Endodermal cell (in vitro differentiated cells): ENCODE results near the gene BGLAP. TPM values are rescaled to one million over a fixed set of nuclear protein-coding genes. Genes with fewer than 3 reads are reported as not detected.

Source experiments
- DNase-seq: peaks from one replicate; pipeline ENCODE4 v3.0.0-alpha.2; 2017
- H3K27ac ChIP-seq: 2 replicates; pipeline ENCODE4 v1.5.1; 2013; ENCODE audit warnings: mild to moderate bottlenecking, low read depth, low read length, moderate library complexity
- H3K27me3 ChIP-seq: 2 replicates; pipeline ENCODE4 v1.6.1; 2013; ENCODE audit warnings: mild to moderate bottlenecking, low read length, moderate library complexity; ENCODE audit not compliant: insufficient read depth, control insufficient read depth, poor library complexity, severe bottlenecking
- H3K36me3 ChIP-seq: 2 replicates; pipeline ENCODE4 v1.7.0; 2013; ENCODE audit warnings: mild to moderate bottlenecking, low read length, moderate library complexity; ENCODE audit not compliant: control insufficient read depth, insufficient read depth
- H3K4me1 ChIP-seq: one replicate; pipeline ENCODE4 v1.7.0; 2013; ENCODE audit warnings: low read length; ENCODE audit not compliant: control insufficient read depth, insufficient read depth
- H3K4me3 ChIP-seq: 2 replicates; pipeline ENCODE4 v1.5.1; 2013; ENCODE audit warnings: mild to moderate bottlenecking, low read length, moderate library complexity
- H3K9ac ChIP-seq: 2 replicates; pipeline ENCODE4 v1.6.1; 2013; ENCODE audit warnings: mild to moderate bottlenecking, low read length, moderate library complexity; ENCODE audit not compliant: poor library complexity, severe bottlenecking; ENCODE audit errors: extremely low read depth
- H3K9me3 ChIP-seq: 2 replicates; pipeline ENCODE4 v1.6.1; 2013; ENCODE audit warnings: mild to moderate bottlenecking, low read length, moderate library complexity; ENCODE audit not compliant: control insufficient read depth
- H3K27ac Mint-ChIP-seq: 2 replicates; pipeline ENCODE4 v1.8.0; 2020; ENCODE audit warnings: mixed read lengths
- H3K27me3 Mint-ChIP-seq: 2 replicates; pipeline ENCODE4 v1.8.0; 2021; ENCODE audit warnings: mild to moderate bottlenecking, mixed read lengths; ENCODE audit not compliant: insufficient read depth
- H3K36me3 Mint-ChIP-seq: 2 replicates; pipeline ENCODE4 v1.8.0; 2020; ENCODE audit warnings: low read depth, mixed read lengths
- H3K4me1 Mint-ChIP-seq: 2 replicates; pipeline ENCODE4 v1.8.0; 2020; ENCODE audit warnings: mixed read lengths
- H3K4me3 Mint-ChIP-seq: 2 replicates; pipeline ENCODE4 v1.8.0; 2020; ENCODE audit warnings: mild to moderate bottlenecking, moderate library complexity, mixed read lengths
- H3K9me3 Mint-ChIP-seq: 2 replicates; pipeline ENCODE4 v1.8.0; 2020; ENCODE audit warnings: mild to moderate bottlenecking, mixed read lengths
- WGBS, 2 experiments: methylation state at CpG; one replicate each; pipeline versions ENCODE4 v1.1.5 to v1.1.7; 2013; ENCODE audit warnings: missing lambda C conversion rate in 2 of 2, mixed read lengths in 1 of 2; ENCODE audit not compliant: insufficient coverage in 1 of 2, insufficient read length in 1 of 2; 5-methylcytosine and 5-hydroxymethylcytosine counted together
- total RNA-seq, 2 donors: library from RNA; stranded (reverse); fragmentation: NEBNext Ultra II Directional in 1 of 2; extraction: Animal tissue kit (Norgen Biotek cat#: 25700) in 1 of 2; gene quantifications; 2 replicates in 1 of 2; 3 replicates in 1 of 2; pipeline ENCODE4 v1.2.1, GENCODE V29; 2021
- TF ChIP-seq, protein P1 (sequence below): fragments of 200-600 bp; sonication (generic); conservative IDR thresholded peaks from 2 replicates; pipeline ENCODE4 v1.5.0; 2021; ENCODE audit warnings: antibody characterized with exemption, mild to moderate bottlenecking

Gene BGLAP
- total RNA-seq, 2 donors from 2014 or later = 4.6 to 5.4 TPM

DNA sequence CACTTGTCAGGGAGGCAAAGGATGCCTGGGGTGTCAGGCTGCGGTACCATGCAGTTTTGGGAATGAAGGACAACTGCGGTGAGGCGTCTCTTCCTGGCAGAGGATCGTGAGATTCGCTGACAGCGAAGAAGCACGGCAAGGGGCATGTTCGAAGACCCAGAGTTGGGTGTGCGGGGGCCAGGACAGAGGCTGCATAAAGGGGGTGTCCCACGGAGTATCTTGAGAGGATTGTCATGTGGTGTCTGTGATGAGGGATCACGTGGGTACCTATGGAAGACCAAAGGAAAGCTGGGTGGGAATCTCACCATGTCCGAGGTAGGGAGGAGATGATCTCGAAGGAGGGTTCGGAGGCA is 47.7 kb upstream of the BGLAP start:
- Mint-ChIP-seq H3K36me3 (peaks cover 31% of the 10 kb centered on the region), H3K9me3 (peaks cover 15% of the 10 kb centered on the region), H3K4me1 (peaks cover 28% of the 10 kb centered on the region), H3K4me3 (peak overlapping the region; percentile 99), H3K27me3 (no peaks in the 10 kb centered on the region), H3K27ac (peak overlapping the region; percentile 91)
- Histone ChIP-seq H3K27ac (no peak overlapping the region), H3K4me3 (peak overlapping the region; percentile 95), H3K4me1 (peaks cover 8% of the 10 kb centered on the region), H3K36me3 (peaks cover 34% of the 10 kb centered on the region), H3K9me3 (peaks cover 18% of the 10 kb centered on the region), H3K27me3 (no peaks in the 10 kb centered on the region), H3K9ac (peak overlapping the region; percentile 49)
- TF ChIP-seq, protein P1, sequence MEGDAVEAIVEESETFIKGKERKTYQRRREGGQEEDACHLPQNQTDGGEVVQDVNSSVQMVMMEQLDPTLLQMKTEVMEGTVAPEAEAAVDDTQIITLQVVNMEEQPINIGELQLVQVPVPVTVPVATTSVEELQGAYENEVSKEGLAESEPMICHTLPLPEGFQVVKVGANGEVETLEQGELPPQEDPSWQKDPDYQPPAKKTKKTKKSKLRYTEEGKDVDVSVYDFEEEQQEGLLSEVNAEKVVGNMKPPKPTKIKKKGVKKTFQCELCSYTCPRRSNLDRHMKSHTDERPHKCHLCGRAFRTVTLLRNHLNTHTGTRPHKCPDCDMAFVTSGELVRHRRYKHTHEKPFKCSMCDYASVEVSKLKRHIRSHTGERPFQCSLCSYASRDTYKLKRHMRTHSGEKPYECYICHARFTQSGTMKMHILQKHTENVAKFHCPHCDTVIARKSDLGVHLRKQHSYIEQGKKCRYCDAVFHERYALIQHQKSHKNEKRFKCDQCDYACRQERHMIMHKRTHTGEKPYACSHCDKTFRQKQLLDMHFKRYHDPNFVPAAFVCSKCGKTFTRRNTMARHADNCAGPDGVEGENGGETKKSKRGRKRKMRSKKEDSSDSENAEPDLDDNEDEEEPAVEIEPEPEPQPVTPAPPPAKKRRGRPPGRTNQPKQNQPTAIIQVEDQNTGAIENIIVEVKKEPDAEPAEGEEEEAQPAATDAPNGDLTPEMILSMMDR = no peak
- WGBS, 2 experiments = 15 to 20% methylated on average over 12 to 14 of the region's 14 CpGs
- DNase-seq = no peak

DNA sequence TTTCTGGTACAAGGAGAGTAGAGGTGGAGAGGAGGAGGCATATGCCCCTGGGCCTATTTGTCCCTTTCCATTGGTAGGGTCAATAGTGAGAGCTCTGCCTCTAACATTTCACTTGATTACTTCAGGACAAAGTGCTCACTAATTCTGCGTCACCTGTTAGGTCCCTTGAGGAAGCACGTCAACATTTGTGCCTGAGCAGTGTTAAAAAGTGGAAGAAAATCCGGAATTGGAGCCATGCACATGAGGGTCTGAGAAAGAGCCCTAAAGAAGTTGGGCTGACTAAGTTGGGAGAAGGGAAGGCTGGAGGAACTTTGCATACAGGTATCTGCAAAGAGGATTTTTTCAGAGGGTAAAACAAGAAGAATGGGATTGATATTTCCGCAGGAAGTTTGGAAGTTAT is 46.1 kb upstream of the BGLAP start:
- Mint-ChIP-seq H3K27me3 (no peaks in the 10 kb centered on the region), H3K4me1 (peaks cover 28% of the 10 kb centered on the region), H3K9me3 (peaks cover 4% of the 10 kb centered on the region), H3K36me3 (peaks cover 37% of the 10 kb centered on the region), H3K4me3 (peak overlapping the region; percentile 99), H3K27ac (no peak overlapping the region)
- Histone ChIP-seq H3K4me3 (peak overlapping the region; percentile 14), H3K27ac (no peak overlapping the region), H3K4me1 (peaks cover 8% of the 10 kb centered on the region), H3K36me3 (peaks cover 44% of the 10 kb centered on the region), H3K9ac (no peak overlapping the region), H3K27me3 (no peaks in the 10 kb centered on the region), H3K9me3 (peaks cover 7% of the 10 kb centered on the region)
- WGBS, 2 experiments = 86 to 89% methylated on average over 4 of the region's 4 CpGs
- TF ChIP-seq, protein P1 = no peak
- DNase-seq = no peak

DNA sequence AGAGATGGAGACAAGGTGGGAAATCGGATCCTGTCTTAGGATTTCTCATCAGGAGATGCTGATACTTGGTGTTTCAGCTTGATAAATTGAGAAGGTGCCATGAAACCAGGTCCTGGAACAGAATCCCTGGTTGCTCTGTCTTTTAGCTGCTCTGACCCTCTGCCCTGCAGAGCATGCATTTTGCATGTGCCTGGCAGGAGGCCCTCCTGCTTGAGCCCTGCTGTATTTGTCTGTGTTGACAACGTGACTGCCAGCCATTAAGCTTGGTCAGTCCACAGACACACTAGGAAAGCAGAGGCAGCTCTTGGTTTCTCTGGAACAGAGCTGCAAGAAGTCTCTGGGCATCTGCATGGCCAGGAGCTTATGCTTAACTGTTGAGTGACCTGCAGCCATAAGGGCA is 45.5 kb upstream of the BGLAP start:
- Mint-ChIP-seq H3K9me3 (peaks cover 4% of the 10 kb centered on the region), H3K27ac (no peak overlapping the region), H3K4me3 (no peak overlapping the region), H3K27me3 (no peaks in the 10 kb centered on the region), H3K4me1 (peaks cover 28% of the 10 kb centered on the region), H3K36me3 (peaks cover 37% of the 10 kb centered on the region)
- no peaks in the 10 kb centered on the region for H3K27me3 ChIP-seq
- TF ChIP-seq, protein P1 = no peak
- H3K36me3 ChIP-seq = peaks cover 44% of the 10 kb centered on the region
- DNase-seq = no peak
- peaks cover 4% of the 10 kb centered on the region for H3K9me3 ChIP-seq
- 81 to 83% methylated on average over 2 of the region's 2 CpGs for WGBS, 2 experiments
- H3K27ac ChIP-seq = no peak overlapping the region
- no peak overlapping the region for H3K9ac ChIP-seq
- peaks cover 8% of the 10 kb centered on the region for H3K4me1 ChIP-seq
- peak overlapping the region; percentile 13 for H3K4me3 ChIP-seq
